Esophagus muscularis mucosa (tissue), 4 donors: Measurements from ENCODE around the gene VPS35. TPM values are rescaled to one million over a fixed set of nuclear protein-coding genes. Genes with fewer than 3 reads are reported as not detected.
"Not testable (repeated sequence)": the region's sequence is repeated elsewhere in the genome, so short reads cannot be mapped to it uniquely, and the experiment has no call there.

Source experiments
- DNase-seq: peaks from one replicate; pipeline ENCODE4 v3.0.0-alpha.2; 2017; ENCODE audit errors: extremely low spot score
- H3K27ac ChIP-seq, 4 donors: fragments of 200-600 bp; sonication (generic); replicated peaks in 1 of 4; 1 replicate in 3 of 4; 2 replicates in 1 of 4; pipeline ENCODE4 v1.5.1; 2016 to 2019; ENCODE audit warnings: mild to moderate bottlenecking in 1 of 4
- H3K27me3 ChIP-seq, 4 donors: fragments of 200-600 bp; sonication (generic); one replicate each; pipeline versions ENCODE4 v1.5.1 to v1.6.0; 2016 to 2019
- H3K36me3 ChIP-seq, 4 donors: fragments of 200-600 bp; sonication (generic); one replicate each; pipeline ENCODE4 v1.5.1; 2016 to 2019
- H3K4me1 ChIP-seq, 4 donors: fragments of 200-600 bp; sonication (generic); one replicate each; pipeline ENCODE4 v1.5.1; 2016 to 2019
- H3K4me3 ChIP-seq, 4 donors: fragments of 200-600 bp; sonication (generic); 1 replicate in 2 of 4; 2 replicates in 2 of 4; pipeline ENCODE4 v1.5.1; 2016 to 2019; ENCODE audit warnings: mild to moderate bottlenecking in 4 of 4, moderate library complexity in 1 of 4
- H3K9me3 ChIP-seq, 4 donors: fragments of 200-600 bp; sonication (generic); 1 replicate in 3 of 4; 2 replicates in 1 of 4; pipeline ENCODE4 v1.5.1; 2016 to 2019
- CTCF ChIP-seq, 3 experiments: fragments of 200-600 bp in 2 of 3; fragments of 450-650 bp in 1 of 3; sonication (generic) in 2 of 3; IDR thresholded peaks; one replicate each; pipeline ENCODE4 v1.5.1; 2017 to 2019; ENCODE audit warnings: antibody characterized with exemption in 3 of 3, mild to moderate bottlenecking in 2 of 3, moderate library complexity in 1 of 3
- EP300 ChIP-seq: sonication (generic); formaldehyde crosslinking; IDR thresholded peaks from one replicate; pipeline ENCODE4 v1.6.1; 2017; ENCODE audit warnings: antibody characterized with exemption
- POLR2A ChIP-seq: fragments of 450-650 bp; IDR thresholded peaks from one replicate; pipeline ENCODE4 v1.6.1; 2017; ENCODE audit warnings: antibody characterized with exemption, moderate library complexity, mild to moderate bottlenecking, low read depth
- POLR2AphosphoS5 ChIP-seq, 2 donors: sonication (generic); formaldehyde crosslinking; IDR thresholded peaks; one replicate each; pipeline ENCODE4 v1.6.1; 2017; ENCODE audit warnings: antibody characterized with exemption in 2 of 2
- WGBS: methylation state at CpG from one replicate; pipeline ENCODE4 v1.1.5; 2018; 5-methylcytosine and 5-hydroxymethylcytosine counted together
- intact Hi-C: fragments of 100-400 bp; cut with DNase I; formaldehyde crosslinking; loops from one replicate; pipeline ENCODE4 v1.15.1; 2023
- total RNA-seq, 4 donors: library from RNA; depleted of rRNA; stranded (reverse); fragments of >200 nt; gene quantifications; one replicate each; pipeline versions ENCODE4 v1.1.0 to v1.2.1, GENCODE V29; 2016

Gene VPS35
- total RNA-seq, 4 donors from 2014 or later, result 58.7 to 100 (median 67.3) TPM

- 80% methylated on average over 5 of the region's 6 CpGs for WGBS
- H3K9me3 ChIP-seq, H3K36me3 ChIP-seq, intact Hi-C loops, H3K27ac ChIP-seq, H3K27me3 ChIP-seq, H3K4me3 ChIP-seq, DNase-seq: not testable (repeated sequence)
- H3K4me1 ChIP-seq, result peaks cover 11 to 19% (median 14%) of the 10 kb centered on the region in 4 donors
Observed at GRCh38 chr16:46623707-46624106, 65.3 kb downstream of the VPS35 start.

GRCh38 chr16:46623246-46623645 is 65.7 kb downstream of the VPS35 start:
- DNase-seq, H3K4me3 ChIP-seq, H3K9me3 ChIP-seq, H3K36me3 ChIP-seq, intact Hi-C loops, H3K27ac ChIP-seq, H3K27me3 ChIP-seq: not testable (repeated sequence)
- no CpG with 5 or more reads among the region's 8 CpGs for WGBS
- peaks cover 11 to 19% (median 14%) of the 10 kb centered on the region in 4 donors for H3K4me1 ChIP-seq

- intact Hi-C loops, result no loop called here
- no peak for DNase-seq
- TF ChIP-seq CTCF (IDR thresholded peaks at IDR 0.05) (no peak), POLR2AphosphoS5 (IDR thresholded peaks at IDR 0.05) (no peak), POLR2A (no peak), EP300 (no peak)
- no peak overlapping the region for H3K27ac ChIP-seq
- H3K27me3 ChIP-seq, result no peaks in the 10 kb centered on the region
- WGBS, result 82% methylated on average over 7 of the region's 7 CpGs
- peaks cover 11 to 19% (median 14%) of the 10 kb centered on the region in 4 donors for H3K4me1 ChIP-seq
- no peaks in the 10 kb centered on the region for H3K9me3 ChIP-seq
- H3K4me3 ChIP-seq, result peak overlapping the region in 1 of 4 donors; percentile 51
- H3K36me3 ChIP-seq, result no peaks in the 10 kb centered on the region
Observed at GRCh38 chr16:46621934-46622676, 66.9 kb downstream of the VPS35 start.

- peak within 1 kb of the TSS; percentile 51 to 67 (median 54) for H3K4me3 ChIP-seq
- WGBS, result 1% methylated on average over 23 of the region's 52 CpGs
- peaks cover 11 to 19% (median 14%) of the 10 kb centered on the region in 4 donors for H3K4me1 ChIP-seq
- no peaks in the 10 kb centered on the region for H3K36me3 ChIP-seq
- no peak within 1 kb of the TSS for H3K27ac ChIP-seq
- intact Hi-C loops, result no loop called here
- no peak for TF ChIP-seq CTCF (IDR thresholded peaks at IDR 0.05)
- TF ChIP-seq POLR2AphosphoS5 (IDR thresholded peaks at IDR 0.05), result peak in 1 of 2 donors; percentile 48
- no peak for TF ChIP-seq POLR2A
- TF ChIP-seq EP300, result no peak
- peak; percentile 95 for DNase-seq
- H3K27me3 ChIP-seq, result no peaks in the 10 kb centered on the region
- no peaks in the 10 kb centered on the region for H3K9me3 ChIP-seq
Observed at GRCh38 chr16:46621006-46621933, 67.7 kb downstream of the VPS35 start, which contains the start of gene SHCBP1. Gene SHCBP1, minus strand, starts transcription at chr16:46621379. Its CDS starts 20 bp downstream, at chr16:46621359.

- H3K9me3 ChIP-seq, result no peaks in the 10 kb centered on the region
- peak overlapping the region; percentile 51 to 67 (median 54) for H3K4me3 ChIP-seq
- intact Hi-C loops, result no loop called here
- H3K4me1 ChIP-seq, result peaks cover 11 to 19% (median 14%) of the 10 kb centered on the region in 4 donors
- no peak for DNase-seq
- WGBS, result 4% methylated on average over 11 of the region's 11 CpGs
- H3K36me3 ChIP-seq, result no peaks in the 10 kb centered on the region
- no peaks in the 10 kb centered on the region for H3K27me3 ChIP-seq
- no peak for TF ChIP-seq CTCF (IDR thresholded peaks at IDR 0.05)
- TF ChIP-seq POLR2A, result no peak
- no peak for TF ChIP-seq EP300
- TF ChIP-seq POLR2AphosphoS5 (IDR thresholded peaks at IDR 0.05), result no peak
- no peak overlapping the region for H3K27ac ChIP-seq
Observed at GRCh38 chr16:46620266-46621005, 68.5 kb downstream of the VPS35 start.
